Hepatocyte (in vitro differentiated cells): ENCODE measurements around the gene PLSCR4.

Experiments
- EZH2 ChIP-seq: fragments of 200-600 bp; sonication (generic); IDR thresholded peaks from 2 replicates; pipeline ENCODE4 v1.6.1; 2016; ENCODE audit warnings: antibody characterized with exemption, mild to moderate bottlenecking, borderline replicate concordance
- EZH2phosphoT487 ChIP-seq: fragments of 200-600 bp; sonication (generic); IDR thresholded peaks from one replicate; pipeline ENCODE4 v1.6.1; 2018; ENCODE audit warnings: antibody characterized with exemption, mild to moderate bottlenecking, low read depth, moderate library complexity; ENCODE audit not compliant: unreplicated experiment, severe bottlenecking
- TF ChIP-seq, protein P1 (sequence below): fragments of 200-600 bp; sonication (generic); IDR thresholded peaks from 2 replicates; pipeline ENCODE4 v1.5.1; 2016; ENCODE audit warnings: antibody characterized with exemption, mild to moderate bottlenecking; ENCODE audit not compliant: poor library complexity

- TF ChIP-seq, protein P1, sequence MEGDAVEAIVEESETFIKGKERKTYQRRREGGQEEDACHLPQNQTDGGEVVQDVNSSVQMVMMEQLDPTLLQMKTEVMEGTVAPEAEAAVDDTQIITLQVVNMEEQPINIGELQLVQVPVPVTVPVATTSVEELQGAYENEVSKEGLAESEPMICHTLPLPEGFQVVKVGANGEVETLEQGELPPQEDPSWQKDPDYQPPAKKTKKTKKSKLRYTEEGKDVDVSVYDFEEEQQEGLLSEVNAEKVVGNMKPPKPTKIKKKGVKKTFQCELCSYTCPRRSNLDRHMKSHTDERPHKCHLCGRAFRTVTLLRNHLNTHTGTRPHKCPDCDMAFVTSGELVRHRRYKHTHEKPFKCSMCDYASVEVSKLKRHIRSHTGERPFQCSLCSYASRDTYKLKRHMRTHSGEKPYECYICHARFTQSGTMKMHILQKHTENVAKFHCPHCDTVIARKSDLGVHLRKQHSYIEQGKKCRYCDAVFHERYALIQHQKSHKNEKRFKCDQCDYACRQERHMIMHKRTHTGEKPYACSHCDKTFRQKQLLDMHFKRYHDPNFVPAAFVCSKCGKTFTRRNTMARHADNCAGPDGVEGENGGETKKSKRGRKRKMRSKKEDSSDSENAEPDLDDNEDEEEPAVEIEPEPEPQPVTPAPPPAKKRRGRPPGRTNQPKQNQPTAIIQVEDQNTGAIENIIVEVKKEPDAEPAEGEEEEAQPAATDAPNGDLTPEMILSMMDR: no peak
- TF ChIP-seq EZH2 (no peak), EZH2phosphoT487 (no peak)
Measured at GRCh38 chr3:146277953-146278631, 27.2 kb upstream of the PLSCR4 start.
